Measurements from ENCODE around the gene SERINC2. TPM values are rescaled to one million over a fixed set of nuclear protein-coding genes. Genes with fewer than 3 reads are reported as not detected.

The SERINC2 gene
- total and polyA plus RNA-seq, 2 of the 8 experiments (the other 6 are each of a cell fraction or from before 2014, with no cell fraction given), result 31.4 to 60.0 TPM

DNA sequence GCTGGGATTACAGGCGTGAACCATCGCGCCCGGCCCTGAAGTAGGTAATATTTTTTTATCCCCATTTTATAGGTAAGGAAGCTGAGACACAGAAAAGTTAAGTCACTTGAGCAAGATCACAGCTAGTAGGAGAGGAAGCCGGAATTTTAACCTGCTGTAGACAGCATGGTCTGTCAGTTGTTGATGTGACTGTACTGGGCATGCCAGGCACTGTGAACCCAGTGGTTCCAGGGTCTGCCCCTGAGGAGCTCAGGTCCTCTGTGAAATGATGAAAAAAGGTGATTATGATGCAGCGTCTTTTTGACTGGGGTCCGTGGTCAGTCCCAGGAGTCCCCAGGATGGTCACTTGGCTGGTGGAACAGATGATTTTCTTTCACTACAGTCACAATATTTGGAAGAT, 23.4 kb upstream of the SERINC2 start:
- Histone ChIP-seq H3K4me3 (ENCODE audit: extremely low read depth in 1 of 4, insufficient read depth in 2 of 4, low read depth in 3 of 4, low read length in 4 of 4) (no peak overlapping the region), H4K20me1 (replicated peaks in 1 of 2; ENCODE audit: control insufficient read depth in 1 of 2, insufficient read depth in 2 of 2, low read length in 2 of 2) (no peaks in the 10 kb centered on the region), H3K9ac (replicated peaks in 1 of 4; ENCODE audit: extremely low read depth in 1 of 4, low read depth in 3 of 4, low read length in 3 of 4) (no peak overlapping the region), H3K27ac (ENCODE audit: low read depth, low read length) (no peak overlapping the region), H4K5ac (ENCODE audit: insufficient read length, low read depth, low read length) (no peak overlapping the region), H4K91ac (replicated peaks; ENCODE audit: insufficient read length, low read length) (no peak overlapping the region), H2BK5ac (ENCODE audit: low read depth, low read length) (no peak overlapping the region), H2AK5ac (ENCODE audit: low read depth, low read length) (no peak overlapping the region), H3K18ac (ENCODE audit: extremely low read depth, low read length) (no peak overlapping the region), H2BK12ac (ENCODE audit: low read depth, low read length) (no peak overlapping the region), H3K23ac (ENCODE audit: insufficient read length) (no peak overlapping the region), H3K4ac (replicated peaks; ENCODE audit: insufficient read length, low read depth, low read length) (peak overlapping the region; percentile 78), H3K79me1 (ENCODE audit: low read depth, low read length) (no peaks in the 10 kb centered on the region), H2AFZ (ENCODE audit: low read length) (no peak overlapping the region), H3K23me2 (ENCODE audit: low read depth, low read length) (peaks cover 2% of the 10 kb centered on the region; the same call in 1 of the 2 replicates), H3K56ac (replicated peaks; ENCODE audit: insufficient read length, low read depth, low read length) (no peak overlapping the region), H3K4me1 (replicated peaks in 1 of 4; ENCODE audit: control insufficient read depth in 3 of 4, insufficient read depth in 4 of 4, low read length in 3 of 4) (peaks cover 0 to 4% (median 3%) of the 10 kb centered on the region in 4 experiments; a peak in 4 of 7 replicates), H2BK15ac (ENCODE audit: low read length) (no peak overlapping the region), H3K79me2 (ENCODE audit: control insufficient read depth in 1 of 2, insufficient read depth in 2 of 2, low read length in 2 of 2) (no peaks in the 10 kb centered on the region), H4K8ac (ENCODE audit: extremely low read depth, insufficient read depth, low read length) (no peak overlapping the region), H3K27me3 (replicated peaks in 1 of 4; ENCODE audit: control insufficient read depth in 3 of 4, extremely low read depth in 1 of 4, insufficient read depth in 3 of 4, low read length in 3 of 4) (no peaks in the 10 kb centered on the region), H3K9me3 (ENCODE audit: insufficient read depth in 2 of 2, low read depth in 1 of 2, low read length in 1 of 2) (no peaks in the 10 kb centered on the region), H2BK20ac (ENCODE audit: low read length) (no peak overlapping the region), H2BK120ac (replicated peaks; ENCODE audit: low read depth, low read length) (no peak overlapping the region), H3K4me2 (ENCODE audit: insufficient read depth in 1 of 2, low read depth in 2 of 2, low read length in 2 of 2) (no peak overlapping the region), H3K36me3 (ENCODE audit: control insufficient read depth in 2 of 4, insufficient read depth in 4 of 4, low read length in 3 of 4) (no peaks in the 10 kb centered on the region), H3K14ac (ENCODE audit: insufficient read length) (no peak overlapping the region)
- no peak for FAIRE-seq
- CTCF ChIA-PET (ENCODE audit: partially characterized antibody), result interaction anchor here (0.6 to 3.0 kb wide), 6 partner anchors 11 to 60 kb away, joined by 3 to 23 read pairs (median 3); partner anchors contain the start of gene FABP3
- POLR2A ChIA-PET (ENCODE audit: partially characterized antibody), result interaction anchor here (1.2 to 2.3 kb wide), 5 partner anchors 11 to 160 kb away, joined by 4 to 8 read pairs (median 5); partner anchors contain the start of gene FABP3
- no peak for DNase-seq (ENCODE audit: low read depth in 1 of 2, low spot score in 2 of 2)
- TF ChIP-seq TBP (IDR thresholded peaks at IDR 0.05; ENCODE audit: low read depth, low read length), result no peak
- WGBS, 2 experiments (ENCODE audit: extremely low coverage in 1 of 2, insufficient coverage in 1 of 2, insufficient read length in 1 of 2, insufficient replicate concordance in 2 of 2, low coverage in 1 of 2, low lambda C conversion rate in 2 of 2, missing lambda C conversion rate in 1 of 2), result 97% methylated on average over 7 of the region's 7 CpGs; no CpG with 5 or more reads in 1 of the 2 experiments
